ENCODE data around the gene TMEM117. TPM values are rescaled to one million over a fixed set of nuclear protein-coding genes. Genes with fewer than 3 reads are reported as not detected.

TMEM117 gene
- polyA plus RNA-seq, 1 donor (not counting 4 experiments of a cell fraction or from before 2014, with no cell fraction given) = 8.5 TPM

- H3K27ac ChIP-seq (ENCODE audit: control insufficient read depth, insufficient read depth, low read length) = no peak overlapping the region
- no peak overlapping the region for H2AFZ ChIP-seq (ENCODE audit: control insufficient read depth, low read length)
- H3K9me1 ChIP-seq (ENCODE audit: control insufficient read depth, extremely low read depth, insufficient read depth, low read length) = no peaks in the 10 kb centered on the region
- no peaks in the 10 kb centered on the region for H3K36me3 ChIP-seq (ENCODE audit: control insufficient read depth in 2 of 2, extremely low read depth in 1 of 2, insufficient read depth in 2 of 2, low read length in 2 of 2)
- H3K79me2 ChIP-seq (ENCODE audit: control insufficient read depth, insufficient read depth, low read length) = no peaks in the 10 kb centered on the region
- H3K27me3 ChIP-seq (ENCODE audit: control insufficient read depth, extremely low read depth, insufficient read depth, low read length) = no peaks in the 10 kb centered on the region
- dilution Hi-C loops (cut with MboI; ENCODE audit: extremely low pct_ligation_motif_present, low sequenced_read_pairs) = no loop called here
- no peaks in the 10 kb centered on the region for H4K20me1 ChIP-seq (ENCODE audit: control insufficient read depth, extremely low read depth, insufficient read depth, low read length)
- no peak overlapping the region for H3K9ac ChIP-seq (ENCODE audit: control insufficient read depth, extremely low read depth, insufficient read depth, low read length)
- FAIRE-seq = no peak
- TF ChIP-seq EZH2 (IDR thresholded peaks at IDR 0.05; ENCODE audit: low read length) = no peak
- no peak for TF ChIP-seq CTCF (optimal IDR thresholded peaks at IDR 0.05 in 1 of 3, IDR thresholded peaks at IDR 0.05 in 1 of 3, conservative IDR thresholded peaks at IDR 0.05 in 1 of 3; ENCODE audit: extremely low read depth in 1 of 3, insufficient read depth in 2 of 3, low read length in 3 of 3)
- no peaks in the 10 kb centered on the region for H3K9me3 ChIP-seq (ENCODE audit: control insufficient read depth, low read depth, low read length)
- no peaks in the 10 kb centered on the region for H3K4me1 ChIP-seq (ENCODE audit: control insufficient read depth, extremely low read depth, insufficient read depth, low read length)
- no peak overlapping the region for H3K4me2 ChIP-seq (ENCODE audit: control insufficient read depth, extremely low read depth, insufficient read depth, low read depth, low read length)
- DNase-seq (ENCODE audit: low read depth, low spot score) = no peak
- no peak overlapping the region for H3K4me3 ChIP-seq (ENCODE audit: control insufficient read depth in 2 of 3, extremely low read depth in 1 of 3, insufficient read depth in 2 of 3, low read depth in 1 of 3, low read length in 3 of 3)
These were observed 318.2 kb downstream of the TMEM117 start for GRCh38 chr12:44154128-44154527.

GRCh38 chr12:44155358-44155757 is 319.5 kb downstream of the TMEM117 start:
- no peak overlapping the region for H3K4me2 ChIP-seq (ENCODE audit: control insufficient read depth, extremely low read depth, insufficient read depth, low read depth, low read length)
- no peaks in the 10 kb centered on the region for H3K9me3 ChIP-seq (ENCODE audit: control insufficient read depth, low read depth, low read length)
- no peak overlapping the region for H3K4me3 ChIP-seq (ENCODE audit: control insufficient read depth in 2 of 3, extremely low read depth in 1 of 3, insufficient read depth in 2 of 3, low read depth in 1 of 3, low read length in 3 of 3)
- TF ChIP-seq CTCF (optimal IDR thresholded peaks at IDR 0.05 in 1 of 3, IDR thresholded peaks at IDR 0.05 in 1 of 3, conservative IDR thresholded peaks at IDR 0.05 in 1 of 3; ENCODE audit: extremely low read depth in 1 of 3, insufficient read depth in 2 of 3, low read length in 3 of 3) = no peak
- no peak for TF ChIP-seq EZH2 (IDR thresholded peaks at IDR 0.05; ENCODE audit: low read length)
- no peaks in the 10 kb centered on the region for H3K36me3 ChIP-seq (ENCODE audit: control insufficient read depth in 2 of 2, extremely low read depth in 1 of 2, insufficient read depth in 2 of 2, low read length in 2 of 2)
- no peaks in the 10 kb centered on the region for H3K27me3 ChIP-seq (ENCODE audit: control insufficient read depth, extremely low read depth, insufficient read depth, low read length)
- no peaks in the 10 kb centered on the region for H4K20me1 ChIP-seq (ENCODE audit: control insufficient read depth, extremely low read depth, insufficient read depth, low read length)
- no peak overlapping the region for H3K9ac ChIP-seq (ENCODE audit: control insufficient read depth, extremely low read depth, insufficient read depth, low read length)
- no peak overlapping the region for H3K27ac ChIP-seq (ENCODE audit: control insufficient read depth, insufficient read depth, low read length)
- FAIRE-seq (no peak), DNase-seq (ENCODE audit: low read depth, low spot score) (no peak)
- no peak overlapping the region for H2AFZ ChIP-seq (ENCODE audit: control insufficient read depth, low read length)
- no peaks in the 10 kb centered on the region for H3K4me1 ChIP-seq (ENCODE audit: control insufficient read depth, extremely low read depth, insufficient read depth, low read length)
- H3K9me1 ChIP-seq (ENCODE audit: control insufficient read depth, extremely low read depth, insufficient read depth, low read length) = no peaks in the 10 kb centered on the region
- no peaks in the 10 kb centered on the region for H3K79me2 ChIP-seq (ENCODE audit: control insufficient read depth, insufficient read depth, low read length)
- dilution Hi-C loops (cut with MboI; ENCODE audit: extremely low pct_ligation_motif_present, low sequenced_read_pairs) = no loop called here

Measured in keratinocyte (primary cell).